Ovary (tissue), 3 donors: ENCODE measurements around the gene DNAH11.

Source experiments
- CTCF ChIP-seq, 3 donors: fragments of 450-650 bp in 2 of 3; fragments of 200-600 bp in 1 of 3; IDR thresholded peaks; one replicate each; pipeline versions ENCODE4 v1.5.1 to v1.8.0; 2016 to 2022; ENCODE audit warnings: antibody characterized with exemption in 3 of 3, mild to moderate bottlenecking in 1 of 3
- POLR2A ChIP-seq: fragments of 450-650 bp; IDR thresholded peaks from one replicate; pipeline ENCODE4 v1.6.1; 2017; ENCODE audit warnings: antibody characterized with exemption, mild to moderate bottlenecking, moderate library complexity
- donor health status: DM: no; HTN: no; CAD: no.

- no peak for TF ChIP-seq CTCF (IDR thresholded peaks at IDR 0.05)
- TF ChIP-seq POLR2A = no peak
These were observed 228.4 kb downstream of the DNAH11 start for GRCh38 chr7:21771266-21771665.
